ENCODE data around the gene CWF19L2. TPM values are rescaled to one million over a fixed set of nuclear protein-coding genes. Genes with fewer than 3 reads are reported as not detected.

Gene CWF19L2
- total RNA-seq, 1 donor from 2014 or later, result 17.3 TPM

- no peak for TF ChIP-seq CTCF (IDR thresholded peaks at IDR 0.05)
- Histone ChIP-seq H3K36me3 (no peaks in the 10 kb centered on the region), H3K27ac (no peak overlapping the region), H3K27me3 (no peaks in the 10 kb centered on the region), H3K4me3 (no peak overlapping the region), H3K4me1 (no peaks in the 10 kb centered on the region), H3K9me3 (no peaks in the 10 kb centered on the region)
- ATAC-seq (no peak), DNase-seq (no peak)
- intact Hi-C loops (cut with DNase I), result no loop called here
Observed at GRCh38 chr11:107494055-107494454, 36.4 kb upstream of the CWF19L2 start.

- intact Hi-C loops (cut with DNase I), result no loop called here
Observed at GRCh38 chr11:107493117-107493516, 35.5 kb upstream of the CWF19L2 start.

GRCh38 chr11:107490836-107491235 lies 33.2 kb upstream of the CWF19L2 start:
- H3K27me3 ChIP-seq, result no peaks in the 10 kb centered on the region
- H3K4me1 ChIP-seq, result no peaks in the 10 kb centered on the region
- intact Hi-C loops (cut with DNase I), result no loop called here
- H3K9me3 ChIP-seq, result no peaks in the 10 kb centered on the region
- DNase-seq (no peak), ATAC-seq (no peak)
- H3K36me3 ChIP-seq, result no peaks in the 10 kb centered on the region
- no peak for TF ChIP-seq CTCF (IDR thresholded peaks at IDR 0.05)
- no peak overlapping the region for H3K27ac ChIP-seq
- H3K4me3 ChIP-seq, result no peak overlapping the region

More at GRCh38 chr11:107493117-107493516, 35.5 kb upstream of the CWF19L2 start:
- ATAC-seq (no peak), DNase-seq (no peak)
- no peaks in the 10 kb centered on the region for H3K36me3 ChIP-seq
- no peak overlapping the region for H3K27ac ChIP-seq
- H3K27me3 ChIP-seq, result no peaks in the 10 kb centered on the region
- no peaks in the 10 kb centered on the region for H3K4me1 ChIP-seq
- no peak overlapping the region for H3K4me3 ChIP-seq
- H3K9me3 ChIP-seq, result no peaks in the 10 kb centered on the region
- TF ChIP-seq CTCF (IDR thresholded peaks at IDR 0.05), result no peak

GRCh38 chr11:107482234-107482633 lies 24.6 kb upstream of the CWF19L2 start:
- no peaks in the 10 kb centered on the region for H3K36me3 ChIP-seq
- no peak overlapping the region for H3K4me3 ChIP-seq
- no peak for TF ChIP-seq CTCF (IDR thresholded peaks at IDR 0.05)
- no peaks in the 10 kb centered on the region for H3K9me3 ChIP-seq
- H3K4me1 ChIP-seq, result no peaks in the 10 kb centered on the region
- intact Hi-C loops (cut with DNase I), result no loop called here
- H3K27me3 ChIP-seq, result peaks cover 4% of the 10 kb centered on the region
- ATAC-seq (no peak), DNase-seq (no peak)
- no peak overlapping the region for H3K27ac ChIP-seq

GRCh38 chr11:107478922-107479321 lies 21.3 kb upstream of the CWF19L2 start:
- Histone ChIP-seq H3K9me3 (no peaks in the 10 kb centered on the region), H3K27ac (no peak overlapping the region), H3K27me3 (peaks cover 12% of the 10 kb centered on the region), H3K4me1 (no peaks in the 10 kb centered on the region), H3K4me3 (no peak overlapping the region), H3K36me3 (no peaks in the 10 kb centered on the region)
- intact Hi-C loops (cut with DNase I), result no loop called here
- ATAC-seq (no peak), DNase-seq (no peak)
- no peak for TF ChIP-seq CTCF (IDR thresholded peaks at IDR 0.05)

- Histone ChIP-seq H3K4me1 (no peaks in the 10 kb centered on the region), H3K9me3 (no peaks in the 10 kb centered on the region), H3K27ac (no peak overlapping the region), H3K36me3 (no peaks in the 10 kb centered on the region), H3K27me3 (peaks cover 12% of the 10 kb centered on the region), H3K4me3 (no peak overlapping the region)
- no peak for TF ChIP-seq CTCF (IDR thresholded peaks at IDR 0.05)
- no peak for ATAC-seq
- intact Hi-C loops (cut with DNase I), result no loop called here
- no peak for DNase-seq
Observed at GRCh38 chr11:107477820-107478219, 20.2 kb upstream of the CWF19L2 start.

Data from upper lobe of right lung (tissue), 1 donor.